Peyer's patch (tissue), 4 donors: ENCODE measurements around the gene VWF. TPM values are rescaled to one million over a fixed set of nuclear protein-coding genes. Genes with fewer than 3 reads are reported as not detected.

Source experiments
- DNase-seq, 3 donors: peaks; one replicate each; pipeline ENCODE4 v3.0.0-alpha.2; 2017 to 2019
- H3K27ac ChIP-seq, 4 donors: fragments of 200-600 bp; sonication (generic); one replicate each; pipeline ENCODE4 v1.5.1; 2016 to 2019
- H3K27me3 ChIP-seq, 2 donors: fragments of 200-600 bp; sonication (generic); one replicate each; pipeline ENCODE4 v1.5.1; 2019
- H3K36me3 ChIP-seq, 3 donors: fragments of 200-600 bp; sonication (generic); one replicate each; pipeline ENCODE4 v1.5.1; 2016 to 2019
- H3K4me1 ChIP-seq, 4 donors: fragments of 200-600 bp; sonication (generic); one replicate each; pipeline ENCODE4 v1.5.1; 2016 to 2019
- H3K4me3 ChIP-seq, 4 donors: fragments of 200-600 bp; sonication (generic); 1 replicate in 3 of 4; 2 replicates in 1 of 4; pipeline ENCODE4 v1.5.1; 2016 to 2019; ENCODE audit warnings: mild to moderate bottlenecking in 1 of 4
- H3K9me3 ChIP-seq, 4 donors: fragments of 200-600 bp; sonication (generic); one replicate each; pipeline ENCODE4 v1.5.1; 2016 to 2019; ENCODE audit warnings: mild to moderate bottlenecking in 1 of 4
- POLR2A ChIP-seq, 2 donors: fragments of 450-650 bp; IDR thresholded peaks; one replicate each; pipeline ENCODE4 v1.5.1; 2017; ENCODE audit warnings: antibody characterized with exemption in 2 of 2, mild to moderate bottlenecking in 2 of 2, moderate library complexity in 2 of 2
- total RNA-seq, 4 donors: library from RNA; depleted of rRNA; stranded (reverse); fragments of >200 nt; gene quantifications; one replicate each; pipeline ENCODE4 v1.1.0, GENCODE V29; 2016
- TF ChIP-seq, protein P1 (sequence below), 6 experiments: fragments of 450-650 bp in 4 of 6; fragments of 200-600 bp in 2 of 6; sonication (generic) in 1 of 6; IDR thresholded peaks; one replicate each; pipeline ENCODE4 v1.5.1; 2017 to 2019; ENCODE audit warnings: antibody characterized with exemption in 6 of 6, mild to moderate bottlenecking in 3 of 6, moderate library complexity in 1 of 6

Gene VWF
- total RNA-seq, 4 donors from 2014 or later: 21.5 to 98.2 (median 62.7) TPM

DNA sequence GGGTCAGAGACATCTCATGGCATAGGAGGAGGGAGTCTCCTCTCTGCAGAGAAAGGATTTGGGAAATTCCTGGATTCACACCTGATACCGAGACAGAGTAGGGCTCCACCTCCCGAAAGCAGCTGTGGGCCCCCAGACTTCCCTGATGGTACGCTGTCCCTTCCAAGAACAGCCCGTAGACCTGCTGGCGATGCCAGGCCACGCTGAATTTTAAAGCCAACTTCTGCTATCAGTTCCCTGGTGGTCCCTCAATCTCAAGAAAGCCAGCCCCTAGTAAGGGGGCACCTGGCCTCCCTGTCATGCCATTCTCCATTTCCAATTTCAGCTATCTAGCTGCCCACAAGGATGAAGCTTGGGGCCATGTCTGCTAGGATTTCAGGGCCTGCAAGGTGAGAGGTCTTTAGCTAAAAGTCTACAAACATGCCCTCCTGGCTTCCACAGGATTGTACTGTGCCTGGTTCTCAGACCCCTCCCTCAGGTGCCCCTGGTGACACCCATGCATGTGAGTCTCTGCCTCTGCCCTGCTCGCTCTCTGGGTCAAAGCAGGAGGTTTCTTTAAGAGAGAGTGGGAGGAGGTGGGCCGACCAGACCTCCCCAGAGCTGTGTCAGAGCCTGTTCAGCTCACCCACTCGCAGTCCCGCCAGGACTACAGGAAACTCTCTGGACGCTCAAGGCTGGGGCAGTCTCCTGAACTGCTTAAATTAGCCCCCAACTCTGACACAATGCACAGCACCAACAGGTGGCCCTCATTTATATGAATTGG is 209.9 kb downstream of the VWF start:
- no peak overlapping the region for H3K4me3 ChIP-seq
- H3K4me1 ChIP-seq: no peaks in the 10 kb centered on the region
- DNase-seq: no peak
- no peak for TF ChIP-seq POLR2A (IDR thresholded peaks at IDR 0.05)
- TF ChIP-seq, protein P1, sequence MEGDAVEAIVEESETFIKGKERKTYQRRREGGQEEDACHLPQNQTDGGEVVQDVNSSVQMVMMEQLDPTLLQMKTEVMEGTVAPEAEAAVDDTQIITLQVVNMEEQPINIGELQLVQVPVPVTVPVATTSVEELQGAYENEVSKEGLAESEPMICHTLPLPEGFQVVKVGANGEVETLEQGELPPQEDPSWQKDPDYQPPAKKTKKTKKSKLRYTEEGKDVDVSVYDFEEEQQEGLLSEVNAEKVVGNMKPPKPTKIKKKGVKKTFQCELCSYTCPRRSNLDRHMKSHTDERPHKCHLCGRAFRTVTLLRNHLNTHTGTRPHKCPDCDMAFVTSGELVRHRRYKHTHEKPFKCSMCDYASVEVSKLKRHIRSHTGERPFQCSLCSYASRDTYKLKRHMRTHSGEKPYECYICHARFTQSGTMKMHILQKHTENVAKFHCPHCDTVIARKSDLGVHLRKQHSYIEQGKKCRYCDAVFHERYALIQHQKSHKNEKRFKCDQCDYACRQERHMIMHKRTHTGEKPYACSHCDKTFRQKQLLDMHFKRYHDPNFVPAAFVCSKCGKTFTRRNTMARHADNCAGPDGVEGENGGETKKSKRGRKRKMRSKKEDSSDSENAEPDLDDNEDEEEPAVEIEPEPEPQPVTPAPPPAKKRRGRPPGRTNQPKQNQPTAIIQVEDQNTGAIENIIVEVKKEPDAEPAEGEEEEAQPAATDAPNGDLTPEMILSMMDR (IDR thresholded peaks at IDR 0.05): no peak
- no peaks in the 10 kb centered on the region for H3K27me3 ChIP-seq
- no peak overlapping the region for H3K27ac ChIP-seq
- no peaks in the 10 kb centered on the region for H3K36me3 ChIP-seq
- no peaks in the 10 kb centered on the region for H3K9me3 ChIP-seq

DNA sequence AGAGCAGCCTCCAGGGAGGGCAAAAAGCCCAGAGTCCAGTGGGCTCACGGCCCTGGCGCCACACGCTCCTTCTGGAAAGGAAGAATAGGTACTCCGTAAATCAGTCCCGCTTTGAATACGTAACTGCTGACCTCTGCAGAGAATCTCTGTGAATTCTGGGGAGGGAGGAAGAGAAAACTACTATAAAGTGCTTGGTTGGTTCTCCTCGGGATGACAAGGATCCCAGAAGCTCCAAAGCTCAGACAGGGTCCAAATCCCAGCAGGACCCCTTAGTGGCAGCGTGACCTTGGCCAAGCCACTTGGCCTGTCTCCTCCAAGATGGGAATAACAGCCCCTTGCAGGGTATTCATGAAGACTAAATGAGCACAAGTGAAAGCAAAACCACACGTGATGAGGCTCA is 211.1 kb downstream of the VWF start:
- TF ChIP-seq, protein P1 (IDR thresholded peaks at IDR 0.05): no peak
- TF ChIP-seq POLR2A (IDR thresholded peaks at IDR 0.05): no peak
- H3K4me1 ChIP-seq: no peaks in the 10 kb centered on the region

DNA sequence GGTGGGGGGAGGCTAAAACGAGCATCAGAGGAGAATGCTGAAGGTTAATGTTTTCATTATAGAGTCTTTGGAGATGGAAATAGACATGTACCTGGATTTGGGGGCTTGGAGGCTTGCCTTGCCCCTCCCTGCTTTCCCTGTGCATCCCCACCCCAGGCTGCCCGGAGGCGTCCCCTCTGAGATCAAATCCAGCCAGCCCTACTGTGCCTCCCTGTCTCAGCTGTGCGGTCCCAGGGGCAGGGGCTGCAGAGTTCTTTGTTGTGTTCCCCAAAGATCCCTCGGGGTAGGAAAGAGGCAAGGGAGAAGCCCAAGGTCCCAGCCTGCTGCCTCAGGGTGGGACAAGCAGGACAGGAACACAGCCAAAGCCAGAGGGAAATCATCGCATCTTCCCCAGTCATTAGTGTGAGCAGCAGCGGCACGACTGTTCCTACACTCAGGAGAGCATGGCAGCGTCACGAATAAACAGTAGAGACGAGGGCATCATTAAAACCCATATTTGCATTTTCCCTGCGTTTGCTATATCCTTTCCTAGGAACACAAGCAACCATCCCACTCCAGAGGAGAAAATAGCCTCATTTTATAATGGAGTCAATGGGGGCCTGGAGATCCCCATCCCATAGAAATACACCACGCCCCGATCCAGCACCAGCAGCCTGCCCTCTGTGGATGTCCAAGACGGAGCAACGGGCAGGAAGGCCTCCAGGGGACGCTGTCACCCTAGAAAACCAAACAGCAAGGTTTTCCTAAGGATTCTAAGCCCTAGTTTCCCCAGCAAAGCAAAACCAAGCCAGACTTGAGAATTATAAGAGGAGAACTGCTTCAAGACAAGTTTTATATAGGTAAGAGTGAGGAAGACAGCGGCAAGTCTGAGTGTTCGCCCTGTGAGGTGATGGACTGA is 211.8 kb downstream of the VWF start:
- DNase-seq: no peak
- no peaks in the 10 kb centered on the region for H3K36me3 ChIP-seq
- no peaks in the 10 kb centered on the region for H3K4me1 ChIP-seq
- TF ChIP-seq POLR2A (IDR thresholded peaks at IDR 0.05): no peak
- TF ChIP-seq, protein P1 (IDR thresholded peaks at IDR 0.05): no peak
- H3K4me3 ChIP-seq: no peak overlapping the region
- H3K27ac ChIP-seq: no peak overlapping the region
- no peaks in the 10 kb centered on the region for H3K27me3 ChIP-seq
- H3K9me3 ChIP-seq: no peaks in the 10 kb centered on the region

More for the DNA sequence above, 211.1 kb downstream of the VWF start:
- Histone ChIP-seq H3K27ac (no peak overlapping the region), H3K36me3 (no peaks in the 10 kb centered on the region), H3K4me3 (no peak overlapping the region), H3K27me3 (no peaks in the 10 kb centered on the region), H3K9me3 (no peaks in the 10 kb centered on the region)
- no peak for DNase-seq

- no peaks in the 10 kb centered on the region for H3K27me3 ChIP-seq
- no peaks in the 10 kb centered on the region for H3K9me3 ChIP-seq
- no peak overlapping the region for H3K27ac ChIP-seq
- TF ChIP-seq, protein P1 (IDR thresholded peaks at IDR 0.05): no peak
- DNase-seq: no peak
- H3K36me3 ChIP-seq: no peaks in the 10 kb centered on the region
- H3K4me3 ChIP-seq: no peak overlapping the region
- no peaks in the 10 kb centered on the region for H3K4me1 ChIP-seq
These were observed 212.5 kb downstream of the VWF start for GRCh38 chr12:5912011-5912410.

GRCh38 chr12:5910790-5911548 is 213.5 kb downstream of the VWF start:
- H3K27me3 ChIP-seq: no peaks in the 10 kb centered on the region
- DNase-seq: no peak
- H3K9me3 ChIP-seq: no peaks in the 10 kb centered on the region
- H3K27ac ChIP-seq: no peak overlapping the region
- no peak overlapping the region for H3K4me3 ChIP-seq
- no peaks in the 10 kb centered on the region for H3K36me3 ChIP-seq
- TF ChIP-seq, protein P1 (IDR thresholded peaks at IDR 0.05): no peak
- TF ChIP-seq POLR2A (IDR thresholded peaks at IDR 0.05): no peak
- H3K4me1 ChIP-seq: no peaks in the 10 kb centered on the region
